Adrenal gland (tissue), 12 donors: Measurements from ENCODE around the gene PPP5C. TPM values are rescaled to one million over a fixed set of nuclear protein-coding genes. Genes with fewer than 3 reads are reported as not detected.
A peak's percentile ranks its signal among the peaks of the same experiment; 100 is the strongest.

Experiments used
- DNase-seq, 7 donors: peaks; one replicate each; pipeline ENCODE4 v3.0.0-alpha.2; 2019 to 2020
- H3K27ac ChIP-seq, 5 donors: fragments of 200-600 bp; sonication (generic) in 4 of 5; 1 replicate in 3 of 5; 2 replicates in 2 of 5; pipeline versions ENCODE4 v1.5.1 to v1.8.0; 2016 to 2020; ENCODE audit warnings: mild to moderate bottlenecking in 1 of 5
- H3K27me3 ChIP-seq: fragments of 200-600 bp; 2 replicates; pipeline ENCODE4 v1.8.0; 2021
- H3K36me3 ChIP-seq, 2 donors: fragments of 200-600 bp; replicated peaks in 1 of 2; 1 replicate in 1 of 2; 2 replicates in 1 of 2; pipeline versions ENCODE4 v1.5.1 to v1.8.0; 2018 to 2022
- H3K4me1 ChIP-seq, 2 donors: fragments of 200-600 bp; replicated peaks in 1 of 2; 1 replicate in 1 of 2; 2 replicates in 1 of 2; pipeline versions ENCODE4 v1.5.1 to v1.8.0; 2018 to 2021
- H3K4me3 ChIP-seq, 4 donors: fragments of 200-600 bp; sonication (generic) in 3 of 4; one replicate each; pipeline ENCODE4 v1.5.1; 2016 to 2018
- H3K9me3 ChIP-seq, 3 donors: fragments of 200-600 bp; sonication (generic) in 1 of 3; replicated peaks in 1 of 3; 1 replicate in 2 of 3; 2 replicates in 1 of 3; pipeline versions ENCODE4 v1.5.1 to v1.8.0; 2016 to 2021
- CTCF ChIP-seq, 6 experiments: fragments of 450-650 bp in 4 of 6; fragments of 200-600 bp in 2 of 6; sonication (generic) in 1 of 6; IDR thresholded peaks; 1 replicate in 5 of 6; 2 replicates in 1 of 6; pipeline versions ENCODE4 v1.5.1 to v1.8.0; 2016 to 2021; ENCODE audit warnings: antibody characterized with exemption in 6 of 6, mild to moderate bottlenecking in 2 of 6, moderate library complexity in 1 of 6
- POLR2A ChIP-seq, 2 donors: fragments of 450-650 bp; IDR thresholded peaks; one replicate each; pipeline ENCODE4 v1.6.1; 2017; ENCODE audit warnings: antibody characterized with exemption in 2 of 2, mild to moderate bottlenecking in 2 of 2, moderate library complexity in 1 of 2
- WGBS, 4 donors: extraction: QIAGEN DNeasy Blood & Tissue Kit in 2 of 4; methylation state at CpG; one replicate each; pipeline versions ENCODE4 v1.1.5 to v1.1.7; 2013 to 2017; 5-methylcytosine and 5-hydroxymethylcytosine counted together
- intact Hi-C, 2 donors: fragments of 100-400 bp; cut with DNase I; formaldehyde crosslinking; loops; one replicate each; pipeline versions ENCODE4 v1.14.1 to v1.15.0; 2022 to 2023
- polyA plus RNA-seq, 3 donors: library from polyadenylated mRNA; stranded (reverse); fragments of 200-250 nt in 2 of 3; fragments of 350-450 nt in 1 of 3; fragmentation: Illumina TruSeq in 1 of 3; extraction: RNeasy Lipid Tissue Mini Kit (QIAGEN cat#74804) in 1 of 3; gene quantifications; one replicate each; pipeline ENCODE4 v1.2.3, GENCODE V29; 2013 to 2014
- total RNA-seq, 9 donors: library from RNA; depleted of rRNA in 4 of 9; stranded (reverse); fragments of >200 nt in 4 of 9; fragments of 120-200 nt in 1 of 9; fragmentation: NEBNext Ultra II Directional in 1 of 9; extraction: Animal tissue kit (Norgen Biotek cat#: 25700) in 1 of 9; gene quantifications; one replicate each; pipeline versions ENCODE4 v1.1.0 to v1.2.4, GENCODE V29; 2013 to 2023
- donor health status: healthy with polysubstance abuse.
- donor health status: Bipolar disorder and iron deficiency.
- donor health status: DM: yes; HTN: yes; CAD: no.
- donor health status: DM: no; HTN: no; CAD: no.
- donor health status: DM: no; HTN: no; CAD: no.
- donor health status: DM: yes; HTN: yes; CAD: no.

Gene PPP5C
- total and polyA plus RNA-seq, 12 donors, result 42.3 to 135 (median 75.1) TPM

GRCh38 chr19:46402725-46403124 lies 55.8 kb downstream of the PPP5C start:
- Histone ChIP-seq H3K27ac (no peak overlapping the region), H3K36me3 (no peaks in the 10 kb centered on the region), H3K27me3 (no peaks in the 10 kb centered on the region), H3K9me3 (no peaks in the 10 kb centered on the region), H3K4me3 (no peak overlapping the region), H3K4me1 (peaks cover 0 to 11% of the 10 kb centered on the region in 2 donors)
- intact Hi-C loops, result loop anchor here in 1 of 2 donors (2.0 kb wide), 1 partner anchor 86 kb away; no protein-coding TSS in a partner anchor
- TF ChIP-seq POLR2A (IDR thresholded peaks at IDR 0.05), result no peak
- DNase-seq, result peak in 1 of 7 donors; percentile 17
- 83 to 97% (median 91%) methylated on average over 9 to 11 of the region's 11 CpGs for WGBS, 4 donors

GRCh38 chr19:46404055-46404752 lies 57.3 kb downstream of the PPP5C start:
- no peaks in the 10 kb centered on the region for H3K36me3 ChIP-seq
- 17 to 29% (median 20%) methylated on average over 19 to 36 of the region's 36 CpGs for WGBS, 4 donors
- peak in 5 of 7 donors; percentile 47 to 78 (median 61) for DNase-seq
- H3K27ac ChIP-seq, result peak overlapping the region in 3 of 5 donors; percentile 62 to 76 (median 74)
- H3K9me3 ChIP-seq, result no peaks in the 10 kb centered on the region
- intact Hi-C loops, result no loop called here
- H3K27me3 ChIP-seq, result no peaks in the 10 kb centered on the region
- H3K4me1 ChIP-seq, result peaks cover 10 to 21% of the 10 kb centered on the region in 2 donors
- H3K4me3 ChIP-seq, result peak overlapping the region in 2 of 4 donors; percentile 9 to 53
- TF ChIP-seq CTCF (IDR thresholded peaks at IDR 0.05), result no peak
- TF ChIP-seq POLR2A (IDR thresholded peaks at IDR 0.05), result no peak

DNA sequence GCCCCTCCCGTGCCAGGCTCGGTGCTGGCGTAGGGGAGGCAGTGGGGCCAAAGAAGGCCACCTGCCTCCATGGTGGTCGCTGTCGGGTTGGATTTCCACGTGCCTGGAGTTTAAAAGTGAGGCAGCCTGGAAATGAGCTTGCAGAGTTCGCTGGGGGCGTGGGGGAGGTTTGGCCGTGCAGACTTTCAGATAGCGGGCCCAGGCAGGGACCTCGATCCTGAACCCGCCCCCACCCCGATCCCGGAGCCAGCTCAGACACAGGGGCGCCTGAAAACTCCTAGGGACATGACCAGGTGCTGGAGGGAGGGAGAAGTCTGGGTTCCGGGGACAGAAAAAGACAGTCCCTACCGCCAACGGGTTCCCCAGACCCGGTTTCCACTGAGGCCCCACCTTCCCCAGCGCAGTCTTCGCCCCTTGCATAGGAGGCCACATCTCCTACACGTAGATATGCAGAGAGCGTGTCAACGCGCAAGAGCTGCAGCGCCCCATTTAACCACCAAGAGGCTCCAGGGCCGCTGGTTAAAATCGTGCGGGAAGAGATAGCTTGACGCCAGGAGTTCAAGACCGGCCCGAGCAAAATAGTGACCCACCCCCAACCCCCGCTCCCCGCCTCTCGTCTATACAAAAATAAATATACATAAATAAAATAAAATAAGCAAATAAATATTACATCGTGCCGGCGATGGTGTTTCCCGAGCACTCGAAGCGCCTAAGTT lies 58.0 kb downstream of the PPP5C start:
- H3K4me1 ChIP-seq, result peaks cover 14 to 28% of the 10 kb centered on the region in 2 donors
- no peaks in the 10 kb centered on the region for H3K36me3 ChIP-seq
- DNase-seq, result no peak
- no peaks in the 10 kb centered on the region for H3K27me3 ChIP-seq
- TF ChIP-seq POLR2A (IDR thresholded peaks at IDR 0.05), result no peak
- TF ChIP-seq CTCF (IDR thresholded peaks at IDR 0.05), result peak in 1 of 6 experiments; percentile 12
- H3K4me3 ChIP-seq, result no peak overlapping the region
- 39 to 55% (median 47%) methylated on average over 26 to 41 of the region's 41 CpGs for whole genome bisulfite sequencing, 4 donors
- peak overlapping the region in 2 of 5 donors; percentile 74 to 76 for H3K27ac ChIP-seq
- intact Hi-C loops, result no loop called here
- no peaks in the 10 kb centered on the region for H3K9me3 ChIP-seq

DNA sequence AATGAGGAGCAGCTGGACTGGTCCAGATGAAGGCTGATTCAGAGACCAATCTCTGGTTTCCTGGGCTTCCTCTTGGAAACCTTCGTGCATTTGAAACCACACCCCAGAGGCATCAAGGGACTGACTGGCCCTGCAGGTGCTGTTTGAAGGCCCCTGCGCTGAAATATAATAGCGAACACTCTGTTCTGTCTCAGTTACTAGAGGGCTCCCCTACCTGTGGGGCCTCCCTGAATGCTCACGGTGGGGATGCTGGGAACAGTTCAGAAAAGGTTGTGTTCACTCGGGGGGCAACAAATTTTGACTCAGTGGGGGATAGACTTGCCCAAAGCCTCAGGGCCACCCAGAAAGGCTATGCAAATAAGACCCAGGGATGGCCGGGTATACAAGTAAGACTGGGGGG lies 60.1 kb downstream of the PPP5C start:
- no peak overlapping the region for H3K4me3 ChIP-seq
- no peaks in the 10 kb centered on the region for H3K36me3 ChIP-seq
- H3K27ac ChIP-seq, result no peak overlapping the region
- no peaks in the 10 kb centered on the region for H3K9me3 ChIP-seq
- no peaks in the 10 kb centered on the region for H3K27me3 ChIP-seq
- peaks cover 24 to 46% of the 10 kb centered on the region in 2 donors for H3K4me1 ChIP-seq
- WGBS, 4 donors, result 10 to 37% (median 15%) methylated on average over 6 of the region's 6 CpGs
- intact Hi-C loops, result no loop called here
- TF ChIP-seq CTCF (IDR thresholded peaks at IDR 0.05) (no peak), POLR2A (IDR thresholded peaks at IDR 0.05) (no peak)
- DNase-seq, result no peak
